ENCODE measurements around the gene SLC12A2. TPM values are rescaled to one million over a fixed set of nuclear protein-coding genes. Genes with fewer than 3 reads are reported as not detected.
A peak's percentile ranks its signal among the peaks of the same experiment; 100 is the strongest.

SLC12A2 gene
- total RNA-seq: 18.6 TPM

DNA sequence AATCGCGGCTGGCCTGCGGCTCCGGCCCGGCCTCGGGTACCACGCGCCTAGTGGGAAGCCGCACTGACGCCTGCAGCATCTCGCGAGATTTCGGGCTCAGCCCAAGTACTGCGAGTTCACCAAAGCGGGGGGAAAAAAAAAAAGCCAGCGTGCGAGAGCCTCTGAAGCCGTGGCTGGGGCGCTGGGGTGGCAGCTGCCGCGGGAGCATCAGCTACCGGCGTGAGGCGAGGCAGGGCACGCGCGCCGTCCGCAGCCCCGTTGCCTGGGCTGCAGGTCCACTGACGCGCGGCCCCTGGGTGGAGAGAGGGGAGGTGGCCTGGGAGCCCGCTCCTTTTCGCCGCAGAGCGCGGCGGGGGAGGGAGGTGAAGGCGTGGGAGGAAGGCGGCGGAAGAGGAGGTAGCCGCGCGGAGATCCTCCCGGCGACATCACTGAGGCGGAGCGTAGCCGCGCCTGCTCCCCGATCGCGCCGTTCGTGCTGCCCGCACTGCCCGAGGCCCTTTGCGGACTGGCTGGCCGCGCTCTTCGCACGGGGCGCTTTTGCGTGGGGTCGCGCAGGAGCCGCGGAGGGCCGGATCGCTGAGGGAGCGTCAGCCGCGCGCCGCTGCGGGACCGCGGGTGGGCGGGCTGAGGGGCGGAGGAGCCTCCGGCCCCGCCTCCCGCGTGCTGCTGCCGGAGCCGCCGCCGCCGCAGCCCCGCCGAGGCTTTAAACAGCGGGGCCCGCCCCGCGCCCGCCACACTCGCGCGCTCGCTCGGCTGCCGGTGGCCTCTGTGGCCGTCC is at the start of gene SLC12A2:
TSS of gene SLC12A2 (plus strand) at position 734 of the 778 bp plus-strand sequence. CDS start 189 bp downstream, outside the sequence.
- Histone ChIP-seq H3K4me1 (ENCODE audit: insufficient read depth, low read length) (peaks cover 44% of the 10 kb centered on the region), H3K4me3 (ENCODE audit: low read length) (peak within 1 kb of the TSS; percentile 68), H3K27me3 (ENCODE audit: insufficient read depth, low read length) (no peaks in the 10 kb centered on the region), H3K9me3 (ENCODE audit: low read depth, low read length) (no peaks in the 10 kb centered on the region)

DNA sequence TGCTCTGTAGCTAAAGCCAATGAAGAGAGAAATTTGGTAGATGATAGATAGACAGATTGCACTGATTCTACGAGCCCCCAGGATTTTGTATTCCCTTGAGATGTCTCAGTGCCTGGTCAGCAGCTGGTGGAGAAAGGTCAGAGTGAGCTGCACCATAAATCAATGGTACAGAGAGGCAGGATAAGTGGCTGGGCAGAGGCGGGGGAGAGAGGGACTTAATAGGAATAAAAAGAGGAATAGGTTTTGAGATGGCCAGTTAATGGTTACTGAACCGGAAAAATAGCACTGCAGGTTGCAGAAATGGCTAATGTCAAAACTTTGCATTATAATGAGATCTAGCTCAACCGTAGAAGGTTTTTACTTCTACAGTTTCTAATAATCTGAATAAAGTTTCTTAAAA is 47.9 kb upstream of the SLC12A2 start:
- H3K4me3 ChIP-seq (ENCODE audit: low read length): no peak overlapping the region
- no peaks in the 10 kb centered on the region for H3K27me3 ChIP-seq (ENCODE audit: insufficient read depth, low read length)
- no peaks in the 10 kb centered on the region for H3K4me1 ChIP-seq (ENCODE audit: insufficient read depth, low read length)
- no peaks in the 10 kb centered on the region for H3K9me3 ChIP-seq (ENCODE audit: low read depth, low read length)

DNA sequence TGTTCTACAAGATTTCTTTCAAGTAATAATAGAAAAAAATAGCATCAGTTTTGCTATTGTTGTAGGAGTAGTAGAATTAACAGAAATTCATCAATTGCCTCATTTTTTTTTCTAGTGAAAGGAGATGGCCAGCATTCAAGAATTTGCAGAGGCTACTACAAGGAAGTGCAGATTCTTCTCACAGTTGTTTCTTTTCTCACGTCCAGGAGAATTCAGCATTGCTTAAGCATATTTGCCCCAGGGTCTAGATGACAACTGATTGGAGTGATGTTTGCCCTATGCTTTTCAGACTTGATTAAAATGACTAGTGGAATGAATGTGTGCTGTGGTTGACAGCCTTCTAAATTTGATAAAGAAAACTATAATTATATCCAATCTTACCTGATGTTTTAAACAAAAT is 46.6 kb upstream of the SLC12A2 start:
- no peaks in the 10 kb centered on the region for H3K9me3 ChIP-seq (ENCODE audit: low read depth, low read length)

DNA sequence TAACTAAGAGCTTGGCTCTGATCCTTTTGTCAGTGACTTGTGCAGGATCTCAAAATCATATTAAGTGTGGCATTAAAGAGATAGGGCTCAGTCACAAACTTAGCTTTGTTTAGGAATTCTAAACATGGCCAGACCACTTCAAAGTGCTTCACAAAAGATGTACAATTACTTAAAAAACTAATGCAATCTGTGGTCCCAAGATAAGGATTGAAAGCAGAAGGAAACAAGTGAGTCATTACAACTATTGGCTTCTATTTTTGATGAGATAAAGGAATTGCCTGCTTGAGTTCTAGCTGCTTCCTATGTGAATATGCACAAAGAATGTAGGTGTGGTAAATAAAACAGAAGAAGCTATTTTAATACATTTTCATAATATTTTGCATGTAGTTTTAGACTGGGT is 44.9 kb upstream of the SLC12A2 start:
- no peaks in the 10 kb centered on the region for H3K27me3 ChIP-seq (ENCODE audit: insufficient read depth, low read length)
- no peaks in the 10 kb centered on the region for H3K9me3 ChIP-seq (ENCODE audit: low read depth, low read length)
- H3K4me1 ChIP-seq (ENCODE audit: insufficient read depth, low read length): no peaks in the 10 kb centered on the region
- no peak overlapping the region for H3K4me3 ChIP-seq (ENCODE audit: low read length)

More for the DNA sequence above, 46.6 kb upstream of the SLC12A2 start:
- Histone ChIP-seq H3K4me3 (ENCODE audit: low read length) (no peak overlapping the region), H3K4me1 (ENCODE audit: insufficient read depth, low read length) (no peaks in the 10 kb centered on the region), H3K27me3 (ENCODE audit: insufficient read depth, low read length) (no peaks in the 10 kb centered on the region)

DNA sequence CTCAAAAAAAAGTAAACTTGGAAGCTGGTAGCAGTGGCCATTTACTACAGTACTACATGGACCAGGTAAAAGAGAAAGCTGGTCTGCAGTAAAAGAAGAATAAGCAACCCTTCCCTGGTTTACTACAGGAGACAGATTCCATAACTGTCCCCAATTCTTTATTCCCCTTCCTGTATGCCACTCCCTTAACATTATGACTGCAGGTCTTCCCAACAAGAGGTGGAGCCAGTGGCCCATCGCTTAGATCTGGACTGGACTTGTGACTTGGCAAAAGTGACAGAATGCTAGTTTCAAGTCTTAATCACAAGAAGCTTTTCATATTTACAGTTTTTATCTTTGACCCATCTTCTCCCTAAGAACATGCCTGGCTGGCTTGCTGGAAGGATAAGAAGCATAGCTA is 42.6 kb upstream of the SLC12A2 start:
- Histone ChIP-seq H3K9me3 (ENCODE audit: low read depth, low read length) (no peaks in the 10 kb centered on the region), H3K4me1 (ENCODE audit: insufficient read depth, low read length) (no peaks in the 10 kb centered on the region), H3K4me3 (ENCODE audit: low read length) (no peak overlapping the region), H3K27me3 (ENCODE audit: insufficient read depth, low read length) (no peaks in the 10 kb centered on the region)

DNA sequence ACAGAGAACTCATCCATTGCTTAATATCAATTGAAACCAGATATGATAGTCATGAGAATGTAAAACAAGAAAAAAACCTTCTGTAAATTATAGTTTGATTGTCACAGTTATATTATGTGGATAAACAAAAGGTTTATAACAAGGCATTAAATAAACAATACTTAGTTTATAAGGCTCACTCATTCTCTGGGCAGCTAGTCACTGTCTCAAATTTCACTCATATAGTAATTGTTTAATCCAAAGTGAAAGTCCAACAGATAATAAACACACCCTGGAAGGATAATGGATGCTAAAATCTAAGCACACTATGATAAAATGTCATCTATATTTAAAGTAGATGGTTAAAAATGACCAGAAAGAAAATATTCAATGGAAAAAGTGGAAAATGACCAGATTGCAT is 30.8 kb upstream of the SLC12A2 start:
- Histone ChIP-seq H3K9me3 (ENCODE audit: low read depth, low read length) (no peaks in the 10 kb centered on the region), H3K27me3 (ENCODE audit: insufficient read depth, low read length) (no peaks in the 10 kb centered on the region), H3K4me3 (ENCODE audit: low read length) (no peak overlapping the region), H3K4me1 (ENCODE audit: insufficient read depth, low read length) (no peaks in the 10 kb centered on the region)

DNA sequence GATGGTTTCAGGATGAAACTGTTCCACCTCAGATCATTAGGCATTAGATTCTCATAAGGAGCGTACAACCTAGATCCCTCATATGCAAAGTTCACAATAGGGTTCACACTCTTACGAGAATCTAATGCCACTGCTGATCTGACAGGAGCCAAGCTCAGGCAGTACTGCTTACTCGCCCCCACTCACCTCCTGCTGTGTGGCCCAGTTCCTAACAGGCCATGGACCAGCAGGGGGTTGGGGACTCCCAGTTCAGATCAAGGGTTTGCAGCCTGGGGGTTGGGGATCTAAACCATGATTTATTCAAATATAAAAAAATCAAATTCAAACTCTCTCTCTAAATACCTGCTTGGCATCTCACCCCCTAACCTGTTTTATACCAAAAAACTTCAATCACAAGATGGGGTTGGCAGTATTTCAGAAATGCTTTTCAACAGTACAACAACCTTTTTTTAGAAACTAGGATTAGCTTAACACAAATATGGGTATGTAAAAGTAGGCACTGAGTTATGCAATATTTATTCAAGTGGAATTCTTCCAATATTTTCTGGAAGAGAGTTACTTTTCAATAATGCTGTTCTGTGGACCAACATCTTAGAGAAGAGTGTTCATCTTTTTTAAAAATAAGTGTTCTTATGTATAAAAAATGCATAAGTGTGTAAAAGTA is 30.1 kb upstream of the SLC12A2 start:
- H3K4me1 ChIP-seq (ENCODE audit: insufficient read depth, low read length): no peaks in the 10 kb centered on the region
- no peak overlapping the region for H3K4me3 ChIP-seq (ENCODE audit: low read length)
- no peaks in the 10 kb centered on the region for H3K9me3 ChIP-seq (ENCODE audit: low read depth, low read length)
- H3K27me3 ChIP-seq (ENCODE audit: insufficient read depth, low read length): no peaks in the 10 kb centered on the region

DNA sequence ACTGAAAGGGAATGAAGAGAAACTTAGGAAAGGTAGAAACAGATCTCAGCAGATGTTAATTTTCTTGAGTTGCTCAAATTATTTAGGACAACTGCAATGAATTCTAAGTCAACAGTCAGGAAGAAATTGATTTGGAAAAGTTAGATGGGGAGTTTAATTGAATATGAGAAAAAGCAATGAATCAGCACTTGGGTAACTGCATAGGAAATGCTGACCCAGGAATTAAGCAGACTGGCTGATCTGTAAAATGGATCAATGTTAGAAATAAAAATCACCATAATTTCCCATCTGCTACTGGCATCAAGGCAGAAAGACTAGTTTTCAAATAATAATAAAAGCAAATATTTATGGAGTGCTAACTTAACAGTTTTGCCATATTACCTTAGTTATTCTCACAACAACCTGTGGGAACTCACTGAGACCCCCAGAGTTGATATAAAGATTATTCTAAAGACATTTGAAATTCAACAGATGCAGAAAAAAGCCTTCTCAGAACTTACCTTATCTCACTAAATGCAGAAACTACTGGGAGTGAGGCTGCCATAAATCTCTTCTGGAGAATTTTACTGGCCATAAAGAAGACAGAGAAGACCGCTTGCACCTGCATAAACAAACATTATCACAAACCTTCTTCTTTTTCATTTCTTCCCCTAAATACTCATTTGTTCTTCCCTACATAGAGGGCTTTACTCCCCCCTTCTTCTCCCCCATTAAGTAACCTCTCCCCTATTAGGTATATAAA is 22.8 kb upstream of the SLC12A2 start:
- Histone ChIP-seq H3K9me3 (ENCODE audit: low read depth, low read length) (no peaks in the 10 kb centered on the region), H3K4me3 (ENCODE audit: low read length) (no peak overlapping the region), H3K27me3 (ENCODE audit: insufficient read depth, low read length) (no peaks in the 10 kb centered on the region), H3K4me1 (ENCODE audit: insufficient read depth, low read length) (no peaks in the 10 kb centered on the region)

DNA sequence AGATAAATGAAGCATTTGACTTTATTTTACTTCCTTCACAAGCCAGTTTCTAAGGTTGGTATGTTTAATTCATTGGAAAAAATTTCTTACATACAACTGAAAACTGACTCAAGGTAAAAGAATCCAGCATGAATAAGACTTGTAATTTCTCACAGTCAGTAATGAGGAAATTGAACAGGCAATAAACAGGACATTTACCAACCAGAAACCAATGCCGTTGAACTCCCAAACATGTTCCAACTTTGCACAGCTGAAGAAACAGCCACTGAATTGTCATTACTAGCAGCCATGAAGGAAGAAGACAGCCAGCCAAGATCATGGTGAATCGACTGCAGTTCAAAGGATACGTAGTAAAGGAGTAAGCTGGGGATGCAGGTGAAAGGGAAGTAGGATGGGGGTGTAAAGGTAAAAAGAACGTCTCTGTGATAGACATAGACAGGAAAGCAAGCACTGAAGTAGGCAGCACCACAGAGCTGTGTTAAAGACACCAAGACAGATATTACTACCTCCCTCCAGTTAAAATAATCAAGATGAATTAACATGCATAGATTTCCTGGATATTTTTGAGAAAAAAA is 21.3 kb upstream of the SLC12A2 start:
- H3K4me3 ChIP-seq (ENCODE audit: low read length): no peak overlapping the region
- H3K9me3 ChIP-seq (ENCODE audit: low read depth, low read length): no peaks in the 10 kb centered on the region
- no peaks in the 10 kb centered on the region for H3K27me3 ChIP-seq (ENCODE audit: insufficient read depth, low read length)
- no peaks in the 10 kb centered on the region for H3K4me1 ChIP-seq (ENCODE audit: insufficient read depth, low read length)

DNA sequence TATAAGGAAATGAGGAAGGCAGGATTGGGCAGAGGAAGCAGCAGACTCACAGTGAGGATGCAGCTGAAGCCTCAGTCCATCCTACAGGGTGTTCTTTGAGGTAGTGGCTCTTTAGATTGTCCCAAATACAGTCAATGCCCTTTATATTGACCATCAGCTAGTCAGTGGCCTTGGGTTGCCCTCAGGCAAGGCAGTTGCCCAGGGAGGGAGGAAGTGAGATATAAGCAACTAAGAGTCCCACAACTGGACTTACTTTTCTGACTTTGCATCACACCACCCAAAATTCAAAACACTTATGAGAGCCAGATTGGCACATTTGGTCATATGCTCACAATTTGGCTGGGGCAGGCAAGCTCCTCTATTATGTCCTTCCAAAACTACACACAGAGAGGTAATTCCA is 9.4 kb upstream of the SLC12A2 start:
- no peaks in the 10 kb centered on the region for H3K9me3 ChIP-seq (ENCODE audit: low read depth, low read length)
- H3K4me3 ChIP-seq (ENCODE audit: low read length): no peak overlapping the region
- no peaks in the 10 kb centered on the region for H3K27me3 ChIP-seq (ENCODE audit: insufficient read depth, low read length)
- H3K4me1 ChIP-seq (ENCODE audit: insufficient read depth, low read length): no peaks in the 10 kb centered on the region

DNA sequence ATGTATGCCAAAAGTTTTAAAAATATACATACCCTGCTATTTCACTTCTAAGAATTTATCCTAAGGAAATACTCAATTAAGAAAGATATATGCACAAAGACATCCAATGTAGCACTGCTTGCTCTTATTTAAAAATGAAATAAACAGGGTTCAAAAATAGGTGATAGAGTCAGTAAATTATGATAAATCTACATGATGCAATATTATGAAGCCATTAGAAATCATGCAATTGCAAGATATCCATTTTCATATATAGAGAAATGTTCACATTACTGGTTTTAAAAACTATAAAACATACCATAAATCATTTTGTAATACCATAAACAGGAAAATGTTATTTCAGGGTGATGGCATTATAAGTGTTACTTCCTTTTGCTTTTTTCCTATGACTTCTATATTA is 8.6 kb upstream of the SLC12A2 start:
- H3K9me3 ChIP-seq (ENCODE audit: low read depth, low read length): no peaks in the 10 kb centered on the region
- peaks cover 5% of the 10 kb centered on the region for H3K4me1 ChIP-seq (ENCODE audit: insufficient read depth, low read length)
- no peak overlapping the region for H3K4me3 ChIP-seq (ENCODE audit: low read length)
- H3K27me3 ChIP-seq (ENCODE audit: insufficient read depth, low read length): no peaks in the 10 kb centered on the region

DNA sequence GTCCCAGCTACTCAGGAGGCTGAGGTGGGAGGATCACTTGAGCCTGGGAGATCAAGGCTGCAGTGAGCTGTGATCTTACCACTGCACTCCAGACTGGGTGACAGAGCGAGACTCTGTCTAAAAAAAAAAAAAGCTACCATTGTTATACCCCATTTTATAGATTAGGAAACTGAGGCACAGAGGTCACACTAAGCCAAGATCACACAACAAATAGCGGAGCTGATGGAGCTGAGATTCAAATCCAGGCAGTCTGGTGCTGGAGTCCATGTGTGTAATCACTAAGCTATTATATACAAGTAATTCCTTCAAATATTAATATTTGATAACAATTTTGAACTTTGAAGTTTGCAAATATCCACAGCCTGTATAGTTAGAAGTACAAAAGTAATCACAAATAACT is 6.0 kb upstream of the SLC12A2 start:
- H3K27me3 ChIP-seq (ENCODE audit: insufficient read depth, low read length): no peaks in the 10 kb centered on the region
- no peaks in the 10 kb centered on the region for H3K9me3 ChIP-seq (ENCODE audit: low read depth, low read length)
- H3K4me1 ChIP-seq (ENCODE audit: insufficient read depth, low read length): peaks cover 30% of the 10 kb centered on the region
- H3K4me3 ChIP-seq (ENCODE audit: low read length): no peak overlapping the region

DNA sequence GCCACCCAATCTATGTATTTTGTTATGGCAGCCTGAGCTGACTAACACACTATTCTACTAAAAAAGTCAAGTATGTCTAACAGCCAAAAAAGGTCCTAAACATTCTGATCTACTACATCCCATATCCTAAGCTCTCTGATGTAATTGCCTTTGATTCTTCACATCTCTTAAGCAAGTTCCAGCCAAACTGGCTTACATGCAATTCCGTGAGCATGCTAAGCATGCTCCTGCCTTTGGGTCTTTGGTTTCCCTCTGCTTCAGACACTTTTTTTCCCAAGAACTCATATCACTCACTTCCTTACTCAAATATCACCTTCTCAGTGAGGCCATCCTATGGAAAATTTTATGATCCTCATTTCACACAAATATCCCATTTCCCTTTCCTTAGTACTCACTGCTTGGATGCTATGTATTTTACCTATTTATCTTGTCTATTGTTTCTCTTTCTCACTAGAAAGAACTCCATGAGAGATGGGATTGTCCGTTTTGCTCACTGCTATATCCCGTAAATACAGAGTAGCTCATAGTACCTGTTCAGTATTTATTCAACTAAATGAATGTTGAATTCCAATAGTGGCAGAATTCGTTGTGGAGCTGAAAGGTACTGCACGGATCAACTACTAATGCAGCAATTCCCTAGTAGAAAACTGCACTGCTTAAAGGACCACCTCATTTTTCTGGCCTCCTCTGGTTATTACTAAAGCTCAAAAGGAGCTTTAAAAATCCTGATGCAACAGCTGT is 2.3 kb upstream of the SLC12A2 start:
- Histone ChIP-seq H3K9me3 (ENCODE audit: low read depth, low read length) (no peaks in the 10 kb centered on the region), H3K4me1 (ENCODE audit: insufficient read depth, low read length) (peaks cover 44% of the 10 kb centered on the region), H3K4me3 (ENCODE audit: low read length) (no peak overlapping the region), H3K27me3 (ENCODE audit: insufficient read depth, low read length) (no peaks in the 10 kb centered on the region)

DNA sequence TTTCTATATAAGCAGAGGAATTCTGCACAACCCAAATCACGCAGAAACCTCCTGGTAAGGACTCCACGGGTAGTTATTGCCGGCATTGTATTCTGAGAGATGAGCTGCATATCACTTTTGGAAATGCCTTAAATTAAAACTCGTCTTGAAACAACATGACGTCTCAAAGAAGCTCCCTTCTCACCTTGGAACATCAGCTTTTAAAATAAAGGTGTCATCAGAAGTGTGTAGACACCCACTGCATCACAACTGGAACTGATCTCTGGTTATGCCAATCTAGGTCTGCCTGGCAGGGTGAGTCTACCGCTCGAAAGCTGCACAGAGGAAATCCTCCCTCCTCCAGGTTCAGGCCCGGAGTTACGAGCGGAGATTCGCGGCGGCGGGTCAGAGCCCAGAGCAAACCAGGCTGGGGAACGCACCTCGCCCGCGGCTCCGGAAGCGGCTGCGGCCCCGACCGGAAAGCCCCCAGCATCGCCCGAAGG is 974 bp upstream of the SLC12A2 start:
- Histone ChIP-seq H3K9me3 (ENCODE audit: low read depth, low read length) (no peaks in the 10 kb centered on the region), H3K4me3 (ENCODE audit: low read length) (peak overlapping the region; percentile 68), H3K4me1 (ENCODE audit: insufficient read depth, low read length) (peaks cover 44% of the 10 kb centered on the region), H3K27me3 (ENCODE audit: insufficient read depth, low read length) (no peaks in the 10 kb centered on the region)
